T1000 (cell line): Measurements from ENCODE around the gene IGFBP4.

ENCODE experiments used
- DNase-seq: peaks from one replicate; lab custom pipeline; 2025; ENCODE audit warnings: mixed read lengths; lab: John Stamatoyannopoulos, UW

The IGFBP4 gene

GRCh38 chr17:40471846-40472732 is 28.8 kb downstream of the IGFBP4 start:
- no peak for DNase-seq

GRCh38 chr17:40472733-40473452 is 29.6 kb downstream of the IGFBP4 start:
- DNase-seq = no peak

- DNase-seq = no peak
These were observed 30.5 kb downstream of the IGFBP4 start for GRCh38 chr17:40473573-40474365.

- no peak for DNase-seq
These were observed 31.3 kb downstream of the IGFBP4 start for GRCh38 chr17:40474419-40475002.

GRCh38 chr17:40475234-40475908 is 32.1 kb downstream of the IGFBP4 start:
- DNase-seq = no peak

- no peak for DNase-seq
These were observed 34.5 kb downstream of the IGFBP4 start for GRCh38 chr17:40477796-40478195.

- DNase-seq = no peak
These were observed 35.2 kb downstream of the IGFBP4 start for GRCh38 chr17:40478486-40478885.

- DNase-seq = no peak
These were observed 36.7 kb downstream of the IGFBP4 start for GRCh38 chr17:40479754-40480480.

GRCh38 chr17:40480501-40481003 is 37.3 kb downstream of the IGFBP4 start:
- DNase-seq = no peak

- DNase-seq = no peak
These were observed 37.9 kb downstream of the IGFBP4 start for GRCh38 chr17:40481106-40481505.

- DNase-seq = no peak
These were observed 39.5 kb downstream of the IGFBP4 start for GRCh38 chr17:40482722-40483121.

GRCh38 chr17:40483679-40484078 is 40.4 kb downstream of the IGFBP4 start:
- DNase-seq = no peak

GRCh38 chr17:40484285-40484972 is 41.2 kb downstream of the IGFBP4 start:
- no peak for DNase-seq

GRCh38 chr17:40484973-40485530 is 41.8 kb downstream of the IGFBP4 start:
- DNase-seq = no peak

- peak; percentile 80 for DNase-seq
These were observed 42.7 kb downstream of the IGFBP4 start for GRCh38 chr17:40485851-40486521.

GRCh38 chr17:40486522-40487370 is 43.5 kb downstream of the IGFBP4 start:
- no peak for DNase-seq

- DNase-seq = no peak
These were observed 44.2 kb downstream of the IGFBP4 start for GRCh38 chr17:40487371-40488020.
